Endothelial cell of umbilical vein (primary cell): Measurements from ENCODE around the gene SGK2. TPM values are rescaled to one million over a fixed set of nuclear protein-coding genes. Genes with fewer than 3 reads are reported as not detected.

Experiments used
- BruUV-seq: library from RNA; stranded (reverse); fragments of 400-500 nt; replicated peaks from 2 replicates; lab custom pipeline; 2021; lab: Mats Ljungman, UMichigan
- CTCF ChIA-PET: fragments of 300-600, 350-600 bp; sonication (Branson Sonifier 250); formaldehyde crosslinking; loops from one replicate; lab custom pipeline; 2021; ENCODE audit warnings: antibody characterized with exemption, inconsistent platforms; lab: Charles Lee
- POLR2A ChIA-PET: fragments of 300-600, 350-600 bp; sonication (Branson Sonifier 250); formaldehyde crosslinking; loops from one replicate; lab custom pipeline; 2021; ENCODE audit warnings: antibody characterized with exemption, inconsistent platforms; lab: Charles Lee
- DNase-seq: peaks from one replicate; pipeline ENCODE4 v3.0.0-alpha.2; 2011; ENCODE audit warnings: low read depth, low spot score
- FAIRE-seq: peaks from 2 replicates; lab custom pipeline; 2011; peaks lifted over from hg19 to GRCh38; lab: Jason Lieb, UNC
- H2AFZ ChIP-seq: 2 replicates; pipeline ENCODE4 v1.6.0; 2012; ENCODE audit warnings: low read depth, low read length, control low read depth, inconsistent platforms
- H3K27ac ChIP-seq: 2 replicates; pipeline ENCODE4 v1.5.1; 2011; ENCODE audit warnings: low read depth, mild to moderate bottlenecking, control low read depth, low read length, moderate library complexity; ENCODE audit not compliant: insufficient read depth
- H3K27me3 ChIP-seq, 2 experiments: 2 replicates each; pipeline versions ENCODE4 v1.6.0 to v1.6.1; 2011; ENCODE audit warnings: low read length in 2 of 2, mixed read lengths in 1 of 2; ENCODE audit not compliant: control insufficient read depth in 2 of 2, insufficient read depth in 2 of 2
- H3K36me3 ChIP-seq, 2 experiments: 2 replicates in 1 of 2; 3 replicates in 1 of 2; pipeline ENCODE4 v1.5.1; 2011; ENCODE audit warnings: low read length in 2 of 2, mild to moderate bottlenecking in 1 of 2, moderate library complexity in 1 of 2; ENCODE audit not compliant: control insufficient read depth in 2 of 2, insufficient read depth in 2 of 2; ENCODE audit errors: extremely low read depth in 1 of 2
- H3K4me1 ChIP-seq: 3 replicates; pipeline ENCODE4 v1.5.1; 2011; ENCODE audit warnings: mild to moderate bottlenecking, low read length; ENCODE audit not compliant: control insufficient read depth, insufficient read depth; ENCODE audit errors: extremely low read depth
- H3K4me2 ChIP-seq: 2 replicates; pipeline ENCODE4 v1.6.1; 2011; ENCODE audit warnings: low read length, control low read depth, mixed read lengths; ENCODE audit not compliant: insufficient read depth
- H3K4me3 ChIP-seq, 3 experiments: fragments of 200-600 bp in 1 of 3; sonication (generic), shearing (Covaris generic) in 1 of 3; replicated peaks in 1 of 3; 2 replicates each; pipeline ENCODE4 v1.5.1; 2011 to 2016; ENCODE audit warnings: control low read depth in 3 of 3, low read length in 3 of 3, mild to moderate bottlenecking in 2 of 3, inconsistent platforms in 1 of 3, low read depth in 1 of 3, moderate library complexity in 1 of 3; ENCODE audit not compliant: insufficient read depth in 1 of 3
- H3K79me2 ChIP-seq: 2 replicates; pipeline ENCODE4 v1.6.0; 2012; ENCODE audit warnings: low read length, inconsistent platforms; ENCODE audit not compliant: control insufficient read depth, insufficient read depth
- H3K9ac ChIP-seq: replicated peaks from 2 replicates; pipeline ENCODE3; 2011; ENCODE audit warnings: low read length, control low read depth; ENCODE audit not compliant: insufficient read depth; ENCODE audit errors: extremely low read depth
- H3K9me1 ChIP-seq: replicated peaks from 3 replicates; pipeline ENCODE4 v1.6.0; 2011; ENCODE audit warnings: mild to moderate bottlenecking, low read length; ENCODE audit not compliant: control insufficient read depth, insufficient read depth; ENCODE audit errors: extremely low read depth
- H3K9me3 ChIP-seq: replicated peaks from 2 replicates; pipeline ENCODE4 v1.5.1; 2012; ENCODE audit warnings: low read length, inconsistent platforms; ENCODE audit not compliant: control insufficient read depth, insufficient read depth
- H4K20me1 ChIP-seq: replicated peaks from 2 replicates; pipeline ENCODE3; 2011; ENCODE audit warnings: mild to moderate bottlenecking, low read length; ENCODE audit not compliant: control insufficient read depth, insufficient read depth; ENCODE audit errors: extremely low read depth
- CTCF ChIP-seq, 2 donors: IDR thresholded peaks; 1 replicate in 1 of 2; 2 replicates in 1 of 2; pipeline ENCODE4 v1.5.1; 2011; ENCODE audit warnings: low read length in 2 of 2, mild to moderate bottlenecking in 2 of 2, moderate library complexity in 2 of 2, control low read depth in 1 of 2, inconsistent platforms in 1 of 2, low read depth in 1 of 2; ENCODE audit not compliant: insufficient read depth in 1 of 2; ENCODE audit errors: extremely low read depth in 1 of 2
- EZH2 ChIP-seq: IDR thresholded peaks from 2 replicates; pipeline ENCODE4 v1.6.1; 2012; ENCODE audit warnings: borderline replicate concordance, low read depth, mild to moderate bottlenecking, moderate library complexity, low read length, inconsistent platforms; ENCODE audit not compliant: severe bottlenecking
- FOS ChIP-seq: IDR thresholded peaks from 2 replicates; pipeline ENCODE4 v1.6.1; 2011; ENCODE audit warnings: mild to moderate bottlenecking, low read length, moderate library complexity, borderline replicate concordance; ENCODE audit not compliant: insufficient read depth
- GATA2 ChIP-seq: IDR thresholded peaks from 2 replicates; pipeline ENCODE4 v1.7.0; 2011; ENCODE audit warnings: low read depth, mild to moderate bottlenecking, moderate library complexity, mixed read lengths, low read length; ENCODE audit not compliant: insufficient read length, insufficient read depth
- JUN ChIP-seq: IDR thresholded peaks from 2 replicates; pipeline ENCODE4 v1.6.1; 2011; ENCODE audit warnings: borderline replicate concordance, low read depth; ENCODE audit not compliant: insufficient read length, insufficient read depth
- MAX ChIP-seq: IDR thresholded peaks from 2 replicates; pipeline ENCODE4 v1.6.1; 2011; ENCODE audit not compliant: insufficient read depth, insufficient read length
- MYC ChIP-seq: IDR thresholded peaks from one replicate; pipeline ENCODE4 v1.6.1; 2011; ENCODE audit warnings: mild to moderate bottlenecking, low read depth, low read length
- POLR2A ChIP-seq: IDR thresholded peaks from 2 replicates; pipeline ENCODE4 v1.6.1; 2012; ENCODE audit warnings: low read depth, mild to moderate bottlenecking, control low read depth, low read length
- POLR2AphosphoS5 ChIP-seq: IDR thresholded peaks from 2 replicates; pipeline ENCODE4 v1.6.1; 2012; ENCODE audit warnings: low read depth, mild to moderate bottlenecking, control low read depth, low read length, moderate library complexity; ENCODE audit not compliant: insufficient read depth
- dilution Hi-C: fragments of 300-500 bp; cut with MboI; formaldehyde crosslinking; loops from one replicate; pipeline ENCODE4 v1.15.0; 2019; ENCODE audit warnings: low sequenced_read_pairs; ENCODE audit not compliant: extremely low pct_ligation_motif_present
- intact Hi-C: fragments of 100-400 bp; cut with micrococcal nuclease; formaldehyde crosslinking; loops from one replicate; pipeline ENCODE4 v1.10.0; 2022
- polyA plus RNA-seq, 4 experiments: library from polyadenylated mRNA; depleted of rRNA in 3 of 4; stranded (reverse) in 3 of 4; unstranded in 1 of 4; fragments of >200 nt; gene quantifications; 2 replicates each; pipeline versions ENCODE4 v1.2.1 to v1.2.3, GENCODE V29; 2011 to 2012; ENCODE audit warnings: missing spikeins in 1 of 4
- total RNA-seq: library from RNA; stranded (reverse); gene quantifications from 2 replicates; pipeline ENCODE4 v1.2.3, GENCODE V29; 2021

The SGK2 gene
- total and polyA plus RNA-seq, 2 donors (not counting 3 experiments of a cell fraction or from before 2014, with no cell fraction given): 0.21 to 0.27 TPM

- Histone ChIP-seq H4K20me1 (no peaks in the 10 kb centered on the region), H3K4me3 (peak overlapping the region in 2 of 3 experiments; percentile 12 to 41), H3K36me3 (no peaks in the 10 kb centered on the region), H3K79me2 (no peaks in the 10 kb centered on the region), H3K9ac (no peak overlapping the region), H3K9me3 (no peaks in the 10 kb centered on the region), H3K4me2 (no peak overlapping the region), H3K9me1 (no peaks in the 10 kb centered on the region), H3K4me1 (no peaks in the 10 kb centered on the region), H2AFZ (peak overlapping the region; percentile 36), H3K27me3 (peaks cover 1 to 3% of the 10 kb centered on the region in 2 experiments), H3K27ac (no peak overlapping the region)
- CTCF ChIA-PET: no interaction called here
- dilution Hi-C loops: no loop called here
- FAIRE-seq (no peak), DNase-seq (no peak)
- BruUV-seq: no TSS peak
- intact Hi-C loops: no loop called here
- TF ChIP-seq MAX: no peak
- no peak for TF ChIP-seq FOS
- TF ChIP-seq POLR2AphosphoS5: no peak
- TF ChIP-seq POLR2A: no peak
- no peak for TF ChIP-seq GATA2
- no peak for TF ChIP-seq JUN
- TF ChIP-seq MYC: no peak
- TF ChIP-seq EZH2: no peak
- no peak for TF ChIP-seq CTCF (IDR thresholded peaks at IDR 0.05; ENCODE audit: extremely low read depth in 1 of 2, insufficient read depth in 1 of 2, low read depth in 1 of 2, low read length in 2 of 2)
- POLR2A ChIA-PET: interaction anchor here (1.3 to 1.7 kb wide), 3 partner anchors 48 to 77 kb away, joined by 3 to 9 read pairs (median 5); partner anchors contain the start of genes IFT52 and SRSF6
Observed at GRCh38 chr20:43513372-43513930, 45.4 kb upstream of the SGK2 start.
